ENCODE measurements around the gene TINCR. TPM values are rescaled to one million over a fixed set of nuclear protein-coding genes. Genes with fewer than 3 reads are reported as not detected.

Gene TINCR
- total and polyA plus RNA-seq, 4 donors = 0.05 to 0.08 TPM; not detected in 2

- Histone ChIP-seq H3K27ac (ENCODE audit: low read depth in 1 of 2, low read length in 2 of 2) (no peak overlapping the region), H3K9me3 (ENCODE audit: control insufficient read depth in 4 of 4, low read length in 3 of 4) (no peaks in the 10 kb centered on the region)
- no peak for DNase-seq (ENCODE audit: low spot score)
These were observed 26.3 kb downstream of the TINCR start for GRCh38 chr19:5541456-5541855.

More at GRCh38 chr19:5541456-5541855, 26.3 kb downstream of the TINCR start:
- Histone ChIP-seq H3K27me3 (ENCODE audit: control insufficient read depth in 4 of 4, insufficient read depth in 4 of 4, low read length in 3 of 4) (no peaks in the 10 kb centered on the region), H3K4me3 (ENCODE audit: low read depth in 1 of 3, low read length in 3 of 3) (no peak overlapping the region), H3K9ac (ENCODE audit: low read depth in 1 of 2, low read length in 2 of 2) (no peak overlapping the region), H3K36me3 (ENCODE audit: control insufficient read depth in 4 of 4, insufficient read depth in 3 of 4, low read depth in 1 of 4, low read length in 3 of 4) (no peaks in the 10 kb centered on the region), H3K4me1 (ENCODE audit: control insufficient read depth in 4 of 4, insufficient read depth in 4 of 4, low read length in 3 of 4) (no peaks in the 10 kb centered on the region)
- WGBS = 86% methylated on average over 7 of the region's 7 CpGs
- TF ChIP-seq FOXA1 (IDR thresholded peaks at IDR 0.05) (no peak), RAD21 (IDR thresholded peaks at IDR 0.05) (no peak), CTCF (IDR thresholded peaks at IDR 0.05; ENCODE audit: low read depth, low read length, missing input control) (no peak), MAX (IDR thresholded peaks at IDR 0.05) (no peak), TAF1 (conservative IDR thresholded peaks at IDR 0.05) (no peak), HNF4G (IDR thresholded peaks at IDR 0.05) (no peak), JUND (IDR thresholded peaks at IDR 0.05) (no peak), GABPA (IDR thresholded peaks at IDR 0.05 in 1 of 2, conservative IDR thresholded peaks at IDR 0.05 in 1 of 2) (no peak)
- TF ChIP-seq, protein P1, sequence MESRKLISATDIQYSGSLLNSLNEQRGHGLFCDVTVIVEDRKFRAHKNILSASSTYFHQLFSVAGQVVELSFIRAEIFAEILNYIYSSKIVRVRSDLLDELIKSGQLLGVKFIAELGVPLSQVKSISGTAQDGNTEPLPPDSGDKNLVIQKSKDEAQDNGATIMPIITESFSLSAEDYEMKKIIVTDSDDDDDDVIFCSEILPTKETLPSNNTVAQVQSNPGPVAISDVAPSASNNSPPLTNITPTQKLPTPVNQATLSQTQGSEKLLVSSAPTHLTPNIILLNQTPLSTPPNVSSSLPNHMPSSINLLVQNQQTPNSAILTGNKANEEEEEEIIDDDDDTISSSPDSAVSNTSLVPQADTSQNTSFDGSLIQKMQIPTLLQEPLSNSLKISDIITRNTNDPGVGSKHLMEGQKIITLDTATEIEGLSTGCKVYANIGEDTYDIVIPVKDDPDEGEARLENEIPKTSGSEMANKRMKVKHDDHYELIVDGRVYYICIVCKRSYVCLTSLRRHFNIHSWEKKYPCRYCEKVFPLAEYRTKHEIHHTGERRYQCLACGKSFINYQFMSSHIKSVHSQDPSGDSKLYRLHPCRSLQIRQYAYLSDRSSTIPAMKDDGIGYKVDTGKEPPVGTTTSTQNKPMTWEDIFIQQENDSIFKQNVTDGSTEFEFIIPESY (IDR thresholded peaks at IDR 0.05) = no peak
- TF ChIP-seq, protein P2, sequence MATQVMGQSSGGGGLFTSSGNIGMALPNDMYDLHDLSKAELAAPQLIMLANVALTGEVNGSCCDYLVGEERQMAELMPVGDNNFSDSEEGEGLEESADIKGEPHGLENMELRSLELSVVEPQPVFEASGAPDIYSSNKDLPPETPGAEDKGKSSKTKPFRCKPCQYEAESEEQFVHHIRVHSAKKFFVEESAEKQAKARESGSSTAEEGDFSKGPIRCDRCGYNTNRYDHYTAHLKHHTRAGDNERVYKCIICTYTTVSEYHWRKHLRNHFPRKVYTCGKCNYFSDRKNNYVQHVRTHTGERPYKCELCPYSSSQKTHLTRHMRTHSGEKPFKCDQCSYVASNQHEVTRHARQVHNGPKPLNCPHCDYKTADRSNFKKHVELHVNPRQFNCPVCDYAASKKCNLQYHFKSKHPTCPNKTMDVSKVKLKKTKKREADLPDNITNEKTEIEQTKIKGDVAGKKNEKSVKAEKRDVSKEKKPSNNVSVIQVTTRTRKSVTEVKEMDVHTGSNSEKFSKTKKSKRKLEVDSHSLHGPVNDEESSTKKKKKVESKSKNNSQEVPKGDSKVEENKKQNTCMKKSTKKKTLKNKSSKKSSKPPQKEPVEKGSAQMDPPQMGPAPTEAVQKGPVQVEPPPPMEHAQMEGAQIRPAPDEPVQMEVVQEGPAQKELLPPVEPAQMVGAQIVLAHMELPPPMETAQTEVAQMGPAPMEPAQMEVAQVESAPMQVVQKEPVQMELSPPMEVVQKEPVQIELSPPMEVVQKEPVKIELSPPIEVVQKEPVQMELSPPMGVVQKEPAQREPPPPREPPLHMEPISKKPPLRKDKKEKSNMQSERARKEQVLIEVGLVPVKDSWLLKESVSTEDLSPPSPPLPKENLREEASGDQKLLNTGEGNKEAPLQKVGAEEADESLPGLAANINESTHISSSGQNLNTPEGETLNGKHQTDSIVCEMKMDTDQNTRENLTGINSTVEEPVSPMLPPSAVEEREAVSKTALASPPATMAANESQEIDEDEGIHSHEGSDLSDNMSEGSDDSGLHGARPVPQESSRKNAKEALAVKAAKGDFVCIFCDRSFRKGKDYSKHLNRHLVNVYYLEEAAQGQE (IDR thresholded peaks at IDR 0.05) = no peak
- TF ChIP-seq, protein P3, sequence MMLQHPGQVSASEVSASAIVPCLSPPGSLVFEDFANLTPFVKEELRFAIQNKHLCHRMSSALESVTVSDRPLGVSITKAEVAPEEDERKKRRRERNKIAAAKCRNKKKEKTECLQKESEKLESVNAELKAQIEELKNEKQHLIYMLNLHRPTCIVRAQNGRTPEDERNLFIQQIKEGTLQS (IDR thresholded peaks at IDR 0.05) = no peak

Measured in liver (tissue), 9 donors.